ENCODE measurements around the gene ARHGAP30. TPM values are rescaled to one million over a fixed set of nuclear protein-coding genes. Genes with fewer than 3 reads are reported as not detected.

The ARHGAP30 gene
- total RNA-seq, 1 donor from 2014 or later, result 0.42 TPM

- TF ChIP-seq CTCF (IDR thresholded peaks at IDR 0.05; ENCODE audit: insufficient read depth, low read length, poor library complexity, severe bottlenecking), result no peak
- no peak for DNase-seq (ENCODE audit: low read depth)
- Histone ChIP-seq H3K27me3 (ENCODE audit: control insufficient read depth, insufficient read depth, low read length) (no peaks in the 10 kb centered on the region), H3K36me3 (ENCODE audit: control insufficient read depth, insufficient read depth, low read length) (no peaks in the 10 kb centered on the region), H3K4me3 (ENCODE audit: low read depth, low read length) (no peak overlapping the region)
These were observed 44.2 kb upstream of the ARHGAP30 start for GRCh38 chr1:161113915-161114314.

- no peak overlapping the region for H3K4me3 ChIP-seq (ENCODE audit: low read depth, low read length)
- no peak for DNase-seq (ENCODE audit: low read depth)
- no peaks in the 10 kb centered on the region for H3K27me3 ChIP-seq (ENCODE audit: control insufficient read depth, insufficient read depth, low read length)
- H3K36me3 ChIP-seq (ENCODE audit: control insufficient read depth, insufficient read depth, low read length), result no peaks in the 10 kb centered on the region
- TF ChIP-seq CTCF (IDR thresholded peaks at IDR 0.05; ENCODE audit: insufficient read depth, low read length, poor library complexity, severe bottlenecking), result no peak
These were observed 41.8 kb upstream of the ARHGAP30 start for GRCh38 chr1:161111527-161111926.

- Histone ChIP-seq H3K36me3 (ENCODE audit: control insufficient read depth, insufficient read depth, low read length) (no peaks in the 10 kb centered on the region), H3K4me3 (ENCODE audit: low read depth, low read length) (no peak overlapping the region), H3K27me3 (ENCODE audit: control insufficient read depth, insufficient read depth, low read length) (no peaks in the 10 kb centered on the region)
- no peak for DNase-seq (ENCODE audit: low read depth)
- no peak for TF ChIP-seq CTCF (IDR thresholded peaks at IDR 0.05; ENCODE audit: insufficient read depth, low read length, poor library complexity, severe bottlenecking)
These were observed 41.4 kb upstream of the ARHGAP30 start for GRCh38 chr1:161111117-161111516.

GRCh38 chr1:161106431-161106830, 36.7 kb upstream of the ARHGAP30 start:
- Histone ChIP-seq H3K36me3 (ENCODE audit: control insufficient read depth, insufficient read depth, low read length) (no peaks in the 10 kb centered on the region), H3K27me3 (ENCODE audit: control insufficient read depth, insufficient read depth, low read length) (no peaks in the 10 kb centered on the region), H3K4me3 (ENCODE audit: low read depth, low read length) (no peak overlapping the region)
- DNase-seq (ENCODE audit: low read depth), result no peak
- no peak for TF ChIP-seq CTCF (IDR thresholded peaks at IDR 0.05; ENCODE audit: insufficient read depth, low read length, poor library complexity, severe bottlenecking)

GRCh38 chr1:161100556-161100955, 30.9 kb upstream of the ARHGAP30 start:
- Histone ChIP-seq H3K27me3 (ENCODE audit: control insufficient read depth, insufficient read depth, low read length) (no peaks in the 10 kb centered on the region), H3K4me3 (ENCODE audit: low read depth, low read length) (no peak overlapping the region), H3K36me3 (ENCODE audit: control insufficient read depth, insufficient read depth, low read length) (no peaks in the 10 kb centered on the region)
- no peak for TF ChIP-seq CTCF (IDR thresholded peaks at IDR 0.05; ENCODE audit: insufficient read depth, low read length, poor library complexity, severe bottlenecking)
- DNase-seq (ENCODE audit: low read depth), result no peak

- Histone ChIP-seq H3K36me3 (ENCODE audit: control insufficient read depth, insufficient read depth, low read length) (no peaks in the 10 kb centered on the region), H3K27me3 (ENCODE audit: control insufficient read depth, insufficient read depth, low read length) (no peaks in the 10 kb centered on the region), H3K4me3 (ENCODE audit: low read depth, low read length) (peak overlapping the region; percentile 86)
- TF ChIP-seq CTCF (IDR thresholded peaks at IDR 0.05; ENCODE audit: insufficient read depth, low read length, poor library complexity, severe bottlenecking), result no peak
- DNase-seq (ENCODE audit: low read depth), result no peak
These were observed 29.6 kb upstream of the ARHGAP30 start for GRCh38 chr1:161099090-161099802.

Data from kidney epithelial cell (primary cell).